Thyroid gland (tissue), 4 donors: Measurements from ENCODE around the gene TSPAN1. TPM values are rescaled to one million over a fixed set of nuclear protein-coding genes. Genes with fewer than 3 reads are reported as not detected.

Source experiments
- DNase-seq, 2 donors: peaks; one replicate each; pipeline ENCODE4 v3.0.0-alpha.2; 2019
- H3K27ac ChIP-seq, 3 donors: fragments of 200-600 bp; sonication (generic); 1 replicate in 2 of 3; 2 replicates in 1 of 3; pipeline ENCODE4 v1.5.1; 2016 to 2019; ENCODE audit warnings: mild to moderate bottlenecking in 1 of 3, moderate library complexity in 1 of 3
- H3K27me3 ChIP-seq: fragments of 200-600 bp; sonication (generic); one replicate; pipeline ENCODE4 v1.5.1; 2019
- H3K36me3 ChIP-seq, 2 donors: fragments of 200-600 bp; sonication (generic); one replicate each; pipeline ENCODE4 v1.5.1; 2016 to 2019
- H3K4me1 ChIP-seq, 2 donors: fragments of 200-600 bp; sonication (generic); one replicate each; pipeline ENCODE4 v1.5.1; 2017 to 2019
- H3K4me3 ChIP-seq, 3 donors: fragments of 200-600 bp; sonication (generic); replicated peaks in 1 of 3; 1 replicate in 2 of 3; 2 replicates in 1 of 3; pipeline ENCODE4 v1.5.1; 2016; ENCODE audit warnings: mild to moderate bottlenecking in 1 of 3
- H3K9me3 ChIP-seq: fragments of 200-600 bp; sonication (generic); one replicate; pipeline ENCODE4 v1.5.1; 2017
- CTCF ChIP-seq, 6 experiments: fragments of 200-600 bp in 3 of 6; fragments of 450-650 bp in 3 of 6; sonication (generic) in 3 of 6; IDR thresholded peaks; one replicate each; pipeline ENCODE4 v1.5.1; 2016 to 2019; ENCODE audit warnings: antibody characterized with exemption in 6 of 6, mild to moderate bottlenecking in 2 of 6, inconsistent platforms in 1 of 6, moderate library complexity in 1 of 6
- POLR2A ChIP-seq, 2 donors: fragments of 450-650 bp; IDR thresholded peaks; one replicate each; pipeline ENCODE4 v1.6.1; 2017; ENCODE audit warnings: antibody characterized with exemption in 2 of 2, mild to moderate bottlenecking in 2 of 2, moderate library complexity in 1 of 2
- WGBS, 2 donors: methylation state at CpG; one replicate each; pipeline ENCODE4 v1.1.5; 2017; 5-methylcytosine and 5-hydroxymethylcytosine counted together
- intact Hi-C: fragments of 100-400 bp; cut with DNase I; formaldehyde crosslinking; loops from one replicate; pipeline ENCODE4 v1.15.1; 2023
- total RNA-seq, 4 donors: library from RNA; depleted of rRNA; stranded (reverse); fragments of >200 nt; gene quantifications; one replicate each; pipeline ENCODE4 v1.2.3, GENCODE V29; 2016

Gene TSPAN1
- total RNA-seq, 4 donors from 2014 or later: 61.2 to 154 (median 105) TPM

- intact Hi-C loops: no loop called here
Observed at GRCh38 chr1:46184920-46185658, 10.2 kb downstream of the TSPAN1 start.

GRCh38 chr1:46186076-46186475 is 11.2 kb downstream of the TSPAN1 start:
- peaks cover 0 to 7% of the 10 kb centered on the region in 2 donors for H3K36me3 ChIP-seq
- 28 to 34% methylated on average over 2 of the region's 2 CpGs for WGBS, 2 donors
- DNase-seq: peak in 1 of 2 donors; percentile 45
- TF ChIP-seq CTCF (IDR thresholded peaks at IDR 0.05): no peak
- TF ChIP-seq POLR2A (IDR thresholded peaks at IDR 0.05): peak in 1 of 2 donors; percentile 41
- H3K27ac ChIP-seq: peak overlapping the region; percentile 91 to 98 (median 96)
- H3K4me1 ChIP-seq: peaks cover 91 to 96% of the 10 kb centered on the region in 2 donors
- intact Hi-C loops: no loop called here
- H3K4me3 ChIP-seq: no peak overlapping the region
- H3K27me3 ChIP-seq: no peaks in the 10 kb centered on the region
- H3K9me3 ChIP-seq: no peaks in the 10 kb centered on the region

More at GRCh38 chr1:46184920-46185658, 10.2 kb downstream of the TSPAN1 start:
- no peak for TF ChIP-seq CTCF (IDR thresholded peaks at IDR 0.05)
- no peak for TF ChIP-seq POLR2A (IDR thresholded peaks at IDR 0.05)
- Histone ChIP-seq H3K4me3 (no peak overlapping the region), H3K9me3 (no peaks in the 10 kb centered on the region), H3K27ac (peak overlapping the region; percentile 91 to 98 (median 96)), H3K27me3 (no peaks in the 10 kb centered on the region), H3K4me1 (peaks cover 90 to 98% of the 10 kb centered on the region in 2 donors), H3K36me3 (peaks cover 0 to 7% of the 10 kb centered on the region in 2 donors)
- peak; percentile 66 for DNase-seq
- 69 to 74% methylated on average over 7 of the region's 7 CpGs for WGBS, 2 donors

DNA sequence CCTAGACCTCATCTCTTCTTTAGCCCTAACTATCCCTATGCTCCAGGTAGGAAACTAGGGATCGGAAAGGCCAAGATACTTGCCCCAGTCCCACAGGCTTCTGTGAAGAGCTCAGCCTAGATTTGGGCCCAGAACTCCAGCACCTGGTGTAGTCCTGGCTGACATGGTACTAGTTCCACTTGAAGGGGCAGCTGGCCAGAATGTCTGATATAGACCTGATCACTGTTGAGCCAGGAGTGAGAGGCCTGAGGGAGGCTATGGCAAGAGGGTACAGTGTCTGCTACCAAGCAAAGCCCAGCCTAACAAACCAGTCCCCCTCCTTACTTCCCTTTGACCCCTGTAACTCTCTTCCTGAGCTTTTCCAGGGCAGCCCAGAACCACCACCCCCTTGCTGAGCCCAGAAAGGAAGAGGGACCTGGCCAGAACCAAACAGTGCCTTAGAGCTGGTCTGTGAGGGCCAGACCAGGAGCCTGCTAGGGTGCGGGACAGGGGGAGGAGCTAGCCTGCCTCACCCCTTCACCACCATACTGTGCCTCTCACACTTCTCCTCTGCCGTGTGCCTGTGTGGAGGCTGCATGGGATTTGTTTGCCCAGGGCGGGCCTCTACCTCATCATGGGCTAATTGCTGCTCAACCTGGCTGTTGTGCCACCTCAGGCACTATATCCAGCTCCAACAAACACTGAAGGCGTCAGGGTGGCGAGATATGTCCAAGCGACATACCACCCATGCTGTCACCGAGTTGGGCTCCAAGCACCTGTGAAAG is 12.4 kb downstream of the TSPAN1 start:
- intact Hi-C loops: no loop called here
- Histone ChIP-seq H3K9me3 (no peaks in the 10 kb centered on the region), H3K4me3 (no peak overlapping the region), H3K27ac (peak overlapping the region; percentile 91 to 98 (median 96)), H3K27me3 (no peaks in the 10 kb centered on the region), H3K36me3 (peaks cover under 1 to 7% of the 10 kb centered on the region in 2 donors), H3K4me1 (peaks cover 88 to 96% of the 10 kb centered on the region in 2 donors)
- WGBS, 2 donors: 86 to 94% methylated on average over 7 to 8 of the region's 8 CpGs
- no peak for TF ChIP-seq POLR2A (IDR thresholded peaks at IDR 0.05)
- TF ChIP-seq CTCF (IDR thresholded peaks at IDR 0.05): no peak
- peak; percentile 73 to 76 for DNase-seq

GRCh38 chr1:46188295-46189030 is 13.6 kb downstream of the TSPAN1 start:
- Histone ChIP-seq H3K27me3 (no peaks in the 10 kb centered on the region), H3K36me3 (peaks cover 7 to 13% of the 10 kb centered on the region in 2 donors), H3K4me3 (no peak overlapping the region), H3K9me3 (no peaks in the 10 kb centered on the region), H3K4me1 (peaks cover 77 to 96% of the 10 kb centered on the region in 2 donors), H3K27ac (peak overlapping the region; percentile 91 to 98 (median 96))
- DNase-seq: peak; percentile 75
- intact Hi-C loops: no loop called here
- TF ChIP-seq POLR2A (IDR thresholded peaks at IDR 0.05): no peak
- TF ChIP-seq CTCF (IDR thresholded peaks at IDR 0.05): no peak
- 65 to 70% methylated on average over 6 of the region's 6 CpGs for WGBS, 2 donors
